ENCODE data around the gene TMEM140.
A peak's percentile ranks its signal among the peaks of the same experiment; 100 is the strongest.
"Not testable (repeated sequence)": the region's sequence is repeated elsewhere in the genome, so short reads cannot be mapped to it uniquely, and the experiment has no call there.

TMEM140 gene

GRCh38 chr7:135171581-135172291, 23.9 kb downstream of the TMEM140 start:
- DNase-seq = peak in 28 of 58 donors; percentile 11 to 83 (median 46)

GRCh38 chr7:135173916-135174315, 26.0 kb downstream of the TMEM140 start:
- DNase-seq = not testable (repeated sequence)

GRCh38 chr7:135174941-135175340, 27.1 kb downstream of the TMEM140 start:
- no peak for DNase-seq

GRCh38 chr7:135175931-135176330, 28.1 kb downstream of the TMEM140 start:
- no peak for DNase-seq

GRCh38 chr7:135177028-135177696, 29.3 kb downstream of the TMEM140 start:
- no peak for DNase-seq

- no peak for DNase-seq
These were observed 30.5 kb downstream of the TMEM140 start for GRCh38 chr7:135178364-135178763.

- DNase-seq = no peak
These were observed 31.6 kb downstream of the TMEM140 start for GRCh38 chr7:135179321-135179925.

- DNase-seq = no peak
These were observed 32.2 kb downstream of the TMEM140 start for GRCh38 chr7:135180122-135180521.

GRCh38 chr7:135181261-135181928, 33.5 kb downstream of the TMEM140 start:
- no peak for DNase-seq

- no peak for DNase-seq
These were observed 34.2 kb downstream of the TMEM140 start for GRCh38 chr7:135181929-135182678.

- DNase-seq = no peak
These were observed 35.6 kb downstream of the TMEM140 start for GRCh38 chr7:135183478-135183877.

GRCh38 chr7:135184254-135184841, 36.5 kb downstream of the TMEM140 start:
- DNase-seq = no peak

GRCh38 chr7:135185471-135186260, 37.8 kb downstream of the TMEM140 start:
- no peak for DNase-seq

GRCh38 chr7:135186261-135186540, 38.3 kb downstream of the TMEM140 start:
- DNase-seq = no peak

GRCh38 chr7:135186841-135187253, 39.0 kb downstream of the TMEM140 start:
- no peak for DNase-seq

- DNase-seq = no peak
These were observed 40.6 kb downstream of the TMEM140 start for GRCh38 chr7:135188298-135188984.

- peak in 1 of 58 donors; percentile 17 for DNase-seq
These were observed 41.4 kb downstream of the TMEM140 start for GRCh38 chr7:135189221-135189662.

GRCh38 chr7:135189961-135190360, 42.1 kb downstream of the TMEM140 start:
- no peak for DNase-seq

- DNase-seq = no peak
These were observed 42.8 kb downstream of the TMEM140 start for GRCh38 chr7:135190703-135191102.
